GM19328 (cell line): ENCODE results near the gene CCDC27.

Source experiments
- ATAC-seq: cut with Tn5 transposase; IDR thresholded peaks from one replicate; pipeline ENCODE4 v1.9.1; 2021; ENCODE audit warnings: mild to moderate bottlenecking, moderate library complexity; ENCODE audit not compliant: unreplicated experiment

Gene CCDC27

GRCh38 chr1:3752400-3752945, at the start of gene CCDC27:
TSS of gene CCDC27 (plus strand) at chr1:3752450. CDS start at chr1:3752482, 32 bp downstream.
- no peak for ATAC-seq

GRCh38 chr1:3702528-3702927, 49.7 kb upstream of the CCDC27 start:
- no peak for ATAC-seq

DNA sequence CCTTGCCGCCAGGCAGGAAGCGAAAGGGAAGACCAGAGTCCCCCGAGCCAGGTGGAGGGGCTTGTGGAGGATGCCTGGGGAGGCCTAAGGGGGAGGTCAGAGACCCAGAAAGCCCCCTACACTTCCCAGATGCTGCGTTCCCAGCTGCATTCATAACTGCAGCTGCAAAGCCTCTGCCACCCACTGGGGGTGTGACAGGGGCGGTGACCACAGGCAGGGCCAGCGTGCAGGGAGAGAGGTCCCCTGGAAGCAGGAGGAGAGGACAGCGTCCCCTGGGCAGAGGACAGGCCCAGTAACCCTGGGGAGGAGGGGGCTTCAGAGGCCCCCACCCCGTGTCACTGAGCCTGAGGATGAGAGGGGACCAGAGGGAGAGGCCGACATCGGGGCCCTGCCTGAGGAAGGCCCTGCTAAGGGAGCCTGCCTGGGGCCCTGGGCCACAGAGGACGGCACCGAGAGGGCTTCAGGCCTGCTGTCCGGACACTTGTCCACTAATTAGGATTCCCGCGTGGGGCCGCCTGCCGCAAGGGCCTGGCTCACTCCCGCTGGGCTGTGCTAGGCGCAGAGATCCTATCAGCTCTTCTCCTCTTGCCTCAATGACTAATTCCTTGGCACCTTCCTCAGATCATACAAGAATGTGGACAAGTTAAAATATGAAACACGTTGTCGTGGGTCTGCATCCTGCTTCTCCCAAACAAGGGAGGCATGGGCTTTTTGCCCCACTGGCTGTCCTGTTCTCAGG, 49.1 kb upstream of the CCDC27 start:
- no peak for ATAC-seq

DNA sequence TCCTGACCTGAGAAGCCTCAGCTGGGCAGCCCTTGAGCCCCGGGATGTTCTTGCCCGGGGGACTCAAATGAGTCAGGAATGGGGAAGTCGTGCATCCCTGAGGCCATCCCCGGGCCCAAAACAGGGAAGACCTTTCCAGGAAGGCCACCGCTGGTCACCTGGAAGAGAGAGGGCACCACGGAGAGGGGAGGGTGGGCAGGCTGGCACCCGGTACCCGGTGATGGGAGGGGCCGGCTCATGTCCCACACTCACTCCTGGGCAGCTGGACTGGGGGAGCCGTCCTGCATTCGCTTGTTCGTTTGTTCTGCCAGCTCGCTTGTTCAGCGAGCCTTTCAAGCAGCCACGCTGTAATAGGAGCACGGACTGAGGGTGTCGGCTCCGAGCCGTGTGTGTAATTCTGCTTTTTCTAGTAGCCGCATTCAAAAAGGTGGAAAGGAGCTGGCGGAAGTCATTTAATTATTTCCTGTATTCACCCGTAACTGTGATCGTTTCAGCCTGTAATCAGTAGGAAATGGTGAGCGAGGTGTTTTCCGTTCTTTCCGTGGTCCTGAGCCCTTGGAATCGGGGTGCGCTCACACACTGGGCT, 48.4 kb upstream of the CCDC27 start:
- no peak for ATAC-seq

DNA sequence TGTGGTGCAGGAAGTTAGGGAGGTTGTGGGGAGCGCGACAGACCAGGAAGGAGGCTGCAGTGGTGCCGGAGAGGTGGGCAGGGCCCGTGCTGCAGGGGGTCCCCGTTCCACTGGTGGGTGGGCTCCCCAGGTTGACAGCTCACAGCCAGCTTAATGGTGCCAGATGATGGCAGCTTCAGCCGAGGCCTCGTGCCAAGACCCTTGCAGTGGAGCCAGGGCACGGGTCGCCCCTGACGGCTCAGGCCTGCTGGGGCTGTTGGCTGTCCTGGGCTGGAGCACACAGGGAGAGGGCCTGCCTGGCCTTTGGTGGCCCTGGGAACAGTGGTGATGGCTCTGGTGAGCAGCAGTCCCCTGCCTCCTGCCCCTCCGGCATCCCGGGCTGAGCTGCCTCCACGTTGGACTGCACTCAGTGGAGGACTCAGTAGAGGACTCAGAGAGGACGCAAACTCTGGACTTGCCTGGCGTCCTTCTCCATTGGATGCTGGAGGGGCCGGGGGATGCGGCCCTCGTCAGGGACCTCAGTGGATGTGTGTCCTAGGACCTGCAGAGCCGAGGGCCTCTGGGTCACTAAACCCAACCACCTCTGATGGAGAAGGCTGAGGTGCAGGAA, 46.8 kb upstream of the CCDC27 start:
- ATAC-seq: no peak

- ATAC-seq: no peak
These were observed 45.5 kb upstream of the CCDC27 start for GRCh38 chr1:3706651-3707297.

GRCh38 chr1:3707298-3707938, 44.8 kb upstream of the CCDC27 start:
- ATAC-seq: no peak

DNA sequence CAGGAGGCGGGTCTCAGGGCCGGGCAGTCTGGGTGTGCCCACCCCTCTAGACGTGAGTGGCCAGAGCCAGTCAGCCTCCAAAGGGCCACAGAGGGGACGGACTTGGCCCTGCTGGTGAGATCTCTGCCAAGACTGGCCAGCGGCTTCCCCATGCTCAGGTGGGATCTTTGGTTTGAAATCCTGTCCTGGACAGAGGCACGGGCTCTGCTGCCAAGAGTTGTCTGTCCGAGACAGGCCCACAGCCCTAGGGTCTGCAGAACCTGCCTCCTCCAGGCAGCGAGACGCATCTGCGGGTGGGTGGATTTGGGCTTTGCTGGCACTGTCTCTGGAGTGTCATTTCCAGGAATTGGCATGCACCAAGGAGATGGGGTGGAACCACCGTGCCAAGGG, 44.3 kb upstream of the CCDC27 start:
- ATAC-seq: no peak

GRCh38 chr1:3708791-3709190, 43.5 kb upstream of the CCDC27 start:
- ATAC-seq: no peak

DNA sequence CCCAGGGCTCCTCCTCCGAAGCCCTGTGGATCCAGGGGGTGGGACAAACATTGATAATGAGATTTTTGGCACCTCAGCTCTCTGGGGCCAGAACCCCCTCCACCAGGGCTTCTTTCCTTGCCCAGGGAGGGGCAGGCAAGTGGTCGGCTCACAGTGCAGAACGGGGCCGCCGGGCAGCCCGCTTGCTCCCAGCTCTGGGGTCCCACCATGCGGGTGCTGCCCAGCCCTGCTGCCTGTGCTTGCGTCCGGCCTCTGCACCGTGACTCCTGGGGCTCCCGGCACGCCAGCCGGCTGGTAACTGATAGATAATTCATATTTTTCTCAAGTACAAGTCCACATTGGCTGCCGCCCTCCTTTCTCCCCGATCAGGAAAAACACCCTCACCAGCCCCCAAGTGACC, 42.0 kb upstream of the CCDC27 start:
- no peak for ATAC-seq

GRCh38 chr1:3711381-3711779, 40.9 kb upstream of the CCDC27 start:
- ATAC-seq: no peak

GRCh38 chr1:3711780-3712451, 40.3 kb upstream of the CCDC27 start:
- ATAC-seq: no peak

DNA sequence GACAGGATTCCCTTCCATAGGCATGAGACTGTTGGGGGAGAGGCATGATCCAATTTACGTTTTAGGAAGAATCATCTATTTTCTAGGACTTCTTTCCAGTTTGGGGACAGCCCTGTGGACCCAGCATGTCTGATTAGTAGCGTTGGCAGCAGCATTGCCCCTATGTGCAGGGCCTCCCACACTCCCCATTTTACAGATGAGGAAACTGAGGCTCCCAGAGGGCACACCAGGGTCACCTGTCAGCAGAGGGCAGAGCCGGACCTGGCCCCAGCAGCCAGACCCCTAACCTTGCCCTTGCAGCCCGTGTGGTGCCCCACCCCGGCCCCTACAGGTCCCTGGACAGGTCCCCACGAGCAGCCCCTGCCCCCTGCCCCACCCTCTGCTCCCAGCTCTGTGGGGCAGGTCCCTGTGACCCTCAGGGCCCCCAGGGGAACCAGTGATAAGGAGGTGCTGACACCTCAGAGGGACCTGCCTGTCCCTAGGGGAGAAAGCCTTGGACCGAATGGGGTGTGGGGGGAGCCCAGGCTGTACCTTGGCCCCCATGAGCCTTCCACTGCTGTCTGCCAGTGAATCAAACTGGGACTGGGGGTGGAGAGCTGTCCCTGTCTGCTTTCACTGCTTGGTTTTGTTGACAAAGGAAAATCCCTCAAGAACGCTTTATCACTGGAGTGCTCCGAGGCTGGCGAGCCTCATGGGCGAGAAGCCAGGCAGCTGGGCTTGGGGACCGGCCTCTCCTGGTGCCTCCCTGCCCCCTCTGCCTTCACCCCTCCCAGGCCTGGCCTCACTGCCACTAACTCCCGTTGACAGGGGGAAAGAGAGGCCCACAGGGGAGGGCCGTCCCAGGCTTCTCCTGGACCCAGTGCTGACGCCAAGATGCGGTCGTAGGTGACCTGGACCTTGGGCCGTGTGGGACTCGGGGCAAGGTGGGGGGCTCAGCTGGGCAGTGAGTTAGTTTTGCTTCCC, 39.4 kb upstream of the CCDC27 start:
- no peak for ATAC-seq

- ATAC-seq: no peak
These were observed 38.4 kb upstream of the CCDC27 start for GRCh38 chr1:3713840-3714239.

GRCh38 chr1:3714284-3714741, 37.9 kb upstream of the CCDC27 start:
- no peak for ATAC-seq

GRCh38 chr1:3714814-3715213, 37.4 kb upstream of the CCDC27 start:
- no peak for ATAC-seq

GRCh38 chr1:3716351-3716750, 35.9 kb upstream of the CCDC27 start:
- ATAC-seq: no peak

GRCh38 chr1:3717041-3717714, 35.1 kb upstream of the CCDC27 start:
- ATAC-seq: no peak
